HepG2 (cell line): ENCODE measurements around the gene SLCO4A1. TPM values are rescaled to one million over a fixed set of nuclear protein-coding genes. Genes with fewer than 3 reads are reported as not detected.

Experiments
- CREM ChIP-seq, 2 experiments: sonication (generic) in 1 of 2; formaldehyde crosslinking in 1 of 2; IDR thresholded peaks; 2 replicates each; pipeline versions ENCODE4 v1.4.0 to v1.6.1; 2016 to 2020; ENCODE audit warnings: antibody characterized with exemption in 1 of 2, mild to moderate bottlenecking in 1 of 2, missing genetic modification reagents in 1 of 2
- DR1 ChIP-seq: sonication (generic); formaldehyde crosslinking; IDR thresholded peaks from 2 replicates; pipeline ENCODE4 v1.8.0; 2021; ENCODE audit warnings: mild to moderate bottlenecking, missing genetic modification reagents, inconsistent platforms
- HDAC1 ChIP-seq: sonication (generic); formaldehyde crosslinking; IDR thresholded peaks from 2 replicates; pipeline ENCODE4 v1.5.1; 2020; ENCODE audit warnings: mild to moderate bottlenecking, missing genetic modification reagents
- MAFK ChIP-seq, 2 experiments: IDR thresholded peaks in 1 of 2; conservative IDR thresholded peaks in 1 of 2; 2 replicates each; pipeline ENCODE4 v1.6.1; 2011; ENCODE audit warnings: improper control_type of control experiment in 2 of 2, low read length in 2 of 2
- MYC ChIP-seq: sonication (generic); formaldehyde crosslinking; IDR thresholded peaks from 2 replicates; pipeline ENCODE4 v1.9.0; 2021; ENCODE audit warnings: missing genetic modification reagents, borderline replicate concordance
- NR3C1 ChIP-seq: sonication (generic); formaldehyde crosslinking; IDR thresholded peaks from 2 replicates; pipeline ENCODE4 v1.4.0; 2020; ENCODE audit warnings: missing genetic modification reagents
- RXRA ChIP-seq: sonication (generic); formaldehyde crosslinking; IDR thresholded peaks from 2 replicates; pipeline ENCODE4 v1.5.1; 2020; ENCODE audit warnings: missing genetic modification reagents
- SAP130 ChIP-seq: IDR thresholded peaks from 2 replicates; pipeline ENCODE4 v1.6.1; 2016; ENCODE audit warnings: low read depth
- TCF7 ChIP-seq: sonication (generic); IDR thresholded peaks from 2 replicates; pipeline ENCODE4 v1.6.1; 2016; ENCODE audit warnings: antibody characterized with exemption, low read depth
- TEAD3 ChIP-seq: optimal IDR thresholded peaks from 2 replicates; pipeline ENCODE3; 2016; ENCODE audit warnings: borderline replicate concordance
- ZNF10 ChIP-seq: sonication (generic); formaldehyde crosslinking; IDR thresholded peaks from 2 replicates; pipeline ENCODE4 v1.4.0; 2020; ENCODE audit warnings: mild to moderate bottlenecking, low read depth, missing genetic modification reagents, borderline replicate concordance
- ZNF251 ChIP-seq: sonication (generic); formaldehyde crosslinking; IDR thresholded peaks from 2 replicates; pipeline ENCODE4 v1.9.0; 2021; ENCODE audit warnings: mild to moderate bottlenecking, missing genetic modification reagents
- polyA plus RNA-seq, 8 experiments: library from polyadenylated mRNA; depleted of rRNA in 3 of 8; stranded (reverse) in 7 of 8; unstranded in 1 of 8; fragments of >200 nt; fragmentation: Illumina TruSeq in 4 of 8; extraction: Trizol in 4 of 8; gene quantifications; 2 replicates each; pipeline versions ENCODE4 v1.2.1 to v1.2.3, GENCODE V29; 2011 to 2016; ENCODE audit warnings: low read depth in 4 of 8, missing spikeins in 1 of 8, mixed read lengths in 1 of 8; ENCODE audit not compliant: insufficient read depth in 1 of 8
- total RNA-seq, 5 experiments: library from RNA; depleted of rRNA; stranded (reverse); fragments of >200 nt; fragmentation: Illumina TruSeq; extraction: Trizol; gene quantifications; 2 replicates each; pipeline ENCODE4 v1.2.3, GENCODE V29; 2016; ENCODE audit warnings: low read depth in 1 of 5
- TF ChIP-seq, protein P1 (sequence below): sonication (generic); formaldehyde crosslinking; conservative IDR thresholded peaks from 2 replicates; pipeline ENCODE4 v1.4.0; 2020; ENCODE audit warnings: missing genetic modification reagents
- TF ChIP-seq, protein P2 (sequence below): sonication (generic); formaldehyde crosslinking; IDR thresholded peaks from 2 replicates; pipeline ENCODE4 v1.4.0; 2020; ENCODE audit warnings: missing genetic modification reagents, low read depth, mild to moderate bottlenecking, borderline replicate concordance
- TF ChIP-seq, protein P3 (sequence below): IDR thresholded peaks from 2 replicates; pipeline ENCODE4 v1.6.1; 2016; ENCODE audit warnings: missing compliant biosample characterization, missing genetic modification reagents, borderline replicate concordance
- TF ChIP-seq, protein P4 (sequence below): sonication (generic); formaldehyde crosslinking; IDR thresholded peaks from 2 replicates; pipeline ENCODE4 v1.4.0; 2020; ENCODE audit warnings: mild to moderate bottlenecking, missing genetic modification reagents
- TF ChIP-seq, protein P5 (sequence below), 2 experiments: sonication (generic) in 1 of 2; formaldehyde crosslinking in 1 of 2; IDR thresholded peaks; 2 replicates each; pipeline versions ENCODE4 v1.5.1 to v1.6.1; 2011 to 2020; ENCODE audit warnings: borderline replicate concordance in 1 of 2, low read depth in 1 of 2, low read length in 1 of 2, mild to moderate bottlenecking in 1 of 2, missing genetic modification reagents in 1 of 2, moderate library complexity in 1 of 2
- TF ChIP-seq, protein P6 (sequence below): sonication (generic); formaldehyde crosslinking; IDR thresholded peaks from 2 replicates; pipeline ENCODE4 v1.4.0; 2020; ENCODE audit warnings: mild to moderate bottlenecking, low read depth, missing genetic modification reagents

SLCO4A1 gene
- total and polyA plus RNA-seq, 2 of the 13 experiments (the other 11 are each of a cell fraction or from before 2014, with no cell fraction given), result 55.5 to 112 TPM

DNA sequence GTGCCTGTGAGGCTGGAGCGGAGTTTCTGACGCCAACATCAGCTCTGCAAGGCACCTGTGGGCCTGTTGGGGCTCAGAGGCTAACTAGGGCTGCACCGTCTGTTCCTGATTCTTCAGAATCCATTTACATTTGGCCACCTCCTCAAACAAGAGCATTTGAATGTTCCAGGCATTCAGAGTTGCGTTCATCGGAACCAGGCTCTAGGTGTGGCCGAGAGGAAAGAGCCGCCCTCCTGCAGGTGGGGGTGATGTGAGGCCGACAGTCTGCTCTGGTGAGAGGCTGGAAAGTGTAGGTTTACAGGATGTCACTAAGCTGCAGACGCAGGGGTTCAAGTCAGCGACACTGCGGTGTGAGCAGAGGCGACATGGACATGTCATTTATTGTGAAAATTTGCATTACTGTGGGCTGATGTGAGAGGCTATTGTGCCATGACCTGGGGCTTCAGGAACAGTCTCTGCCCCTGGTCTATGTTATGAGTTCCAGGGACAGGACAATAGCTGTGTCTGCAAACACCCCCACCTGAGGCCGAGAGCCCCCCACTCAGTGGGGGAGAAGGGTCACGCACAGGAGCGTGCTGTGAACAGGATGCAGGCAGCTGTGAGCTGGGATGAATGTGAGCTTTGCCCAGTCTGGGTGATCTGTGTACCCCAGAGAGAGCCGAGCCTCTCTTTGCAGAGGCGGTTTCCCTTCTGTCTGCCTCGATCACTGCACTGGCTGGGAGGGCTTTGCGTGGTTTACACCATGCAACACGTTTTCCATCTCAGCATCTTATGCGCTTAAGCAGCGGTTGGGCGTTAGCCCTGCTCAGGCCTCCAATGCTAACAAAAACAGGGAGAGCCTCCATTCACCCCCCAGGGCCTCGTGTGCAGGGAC, 21.1 kb downstream of the SLCO4A1 start (continued):
- TF ChIP-seq NR3C1 (CRISPR knock-in tag) (no peak), DR1 (CRISPR knock-in tag) (no peak), MYC (CRISPR knock-in tag) (0 out of 2 replicates have a peak, but pooled peaks have one; percentile 7), ZNF251 (CRISPR knock-in tag) (0 out of 2 replicates have a peak, but pooled peaks have one; percentile 41), CREM (IDR thresholded peaks at IDR 0.05) (no peak), CREM (CRISPR knock-in tag; IDR thresholded peaks at IDR 0.05) (no peak), TEAD3 (CRISPR knock-in tag) (no peak), HDAC1 (CRISPR knock-in tag) (0 out of 2 replicates have a peak, but pooled peaks have one; percentile 40), TCF7 (no peak), MAFK (conservative IDR thresholded peaks at IDR 0.05 in 1 of 2, IDR thresholded peaks at IDR 0.05 in 1 of 2; ENCODE audit: low read length in 2 of 2) (no peak), RXRA (CRISPR knock-in tag) (0 out of 2 replicates have a peak, but pooled peaks have one; percentile 16), ZNF10 (CRISPR knock-in tag) (no peak), SAP130 (peak; percentile 15; the same call in 1 of the 2 replicates)
- TF ChIP-seq, protein P1, sequence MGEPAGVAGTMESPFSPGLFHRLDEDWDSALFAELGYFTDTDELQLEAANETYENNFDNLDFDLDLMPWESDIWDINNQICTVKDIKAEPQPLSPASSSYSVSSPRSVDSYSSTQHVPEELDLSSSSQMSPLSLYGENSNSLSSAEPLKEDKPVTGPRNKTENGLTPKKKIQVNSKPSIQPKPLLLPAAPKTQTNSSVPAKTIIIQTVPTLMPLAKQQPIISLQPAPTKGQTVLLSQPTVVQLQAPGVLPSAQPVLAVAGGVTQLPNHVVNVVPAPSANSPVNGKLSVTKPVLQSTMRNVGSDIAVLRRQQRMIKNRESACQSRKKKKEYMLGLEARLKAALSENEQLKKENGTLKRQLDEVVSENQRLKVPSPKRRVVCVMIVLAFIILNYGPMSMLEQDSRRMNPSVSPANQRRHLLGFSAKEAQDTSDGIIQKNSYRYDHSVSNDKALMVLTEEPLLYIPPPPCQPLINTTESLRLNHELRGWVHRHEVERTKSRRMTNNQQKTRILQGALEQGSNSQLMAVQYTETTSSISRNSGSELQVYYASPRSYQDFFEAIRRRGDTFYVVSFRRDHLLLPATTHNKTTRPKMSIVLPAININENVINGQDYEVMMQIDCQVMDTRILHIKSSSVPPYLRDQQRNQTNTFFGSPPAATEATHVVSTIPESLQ, result no peak
- TF ChIP-seq, protein P2, sequence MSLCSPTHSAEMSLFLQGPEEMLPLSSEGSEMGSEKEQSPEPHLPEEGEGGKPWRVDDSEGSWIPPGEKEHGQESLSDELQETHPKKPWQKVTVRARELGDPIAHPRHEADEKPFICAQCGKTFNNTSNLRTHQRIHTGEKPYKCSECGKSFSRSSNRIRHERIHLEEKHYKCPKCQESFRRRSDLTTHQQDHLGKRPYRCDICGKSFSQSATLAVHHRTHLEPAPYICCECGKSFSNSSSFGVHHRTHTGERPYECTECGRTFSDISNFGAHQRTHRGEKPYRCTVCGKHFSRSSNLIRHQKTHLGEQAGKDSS (CRISPR knock-in tag), result peak; percentile 84; the same call in 1 of the 2 replicates
- TF ChIP-seq, protein P3, sequence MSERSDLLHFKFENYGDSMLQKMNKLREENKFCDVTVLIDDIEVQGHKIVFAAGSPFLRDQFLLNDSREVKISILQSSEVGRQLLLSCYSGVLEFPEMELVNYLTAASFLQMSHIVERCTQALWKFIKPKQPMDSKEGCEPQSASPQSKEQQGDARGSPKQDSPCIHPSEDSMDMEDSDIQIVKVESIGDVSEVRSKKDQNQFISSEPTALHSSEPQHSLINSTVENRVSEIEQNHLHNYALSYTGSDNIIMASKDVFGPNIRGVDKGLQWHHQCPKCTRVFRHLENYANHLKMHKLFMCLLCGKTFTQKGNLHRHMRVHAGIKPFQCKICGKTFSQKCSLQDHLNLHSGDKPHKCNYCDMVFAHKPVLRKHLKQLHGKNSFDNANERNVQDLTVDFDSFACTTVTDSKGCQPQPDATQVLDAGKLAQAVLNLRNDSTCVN, result no peak
- TF ChIP-seq, protein P4, sequence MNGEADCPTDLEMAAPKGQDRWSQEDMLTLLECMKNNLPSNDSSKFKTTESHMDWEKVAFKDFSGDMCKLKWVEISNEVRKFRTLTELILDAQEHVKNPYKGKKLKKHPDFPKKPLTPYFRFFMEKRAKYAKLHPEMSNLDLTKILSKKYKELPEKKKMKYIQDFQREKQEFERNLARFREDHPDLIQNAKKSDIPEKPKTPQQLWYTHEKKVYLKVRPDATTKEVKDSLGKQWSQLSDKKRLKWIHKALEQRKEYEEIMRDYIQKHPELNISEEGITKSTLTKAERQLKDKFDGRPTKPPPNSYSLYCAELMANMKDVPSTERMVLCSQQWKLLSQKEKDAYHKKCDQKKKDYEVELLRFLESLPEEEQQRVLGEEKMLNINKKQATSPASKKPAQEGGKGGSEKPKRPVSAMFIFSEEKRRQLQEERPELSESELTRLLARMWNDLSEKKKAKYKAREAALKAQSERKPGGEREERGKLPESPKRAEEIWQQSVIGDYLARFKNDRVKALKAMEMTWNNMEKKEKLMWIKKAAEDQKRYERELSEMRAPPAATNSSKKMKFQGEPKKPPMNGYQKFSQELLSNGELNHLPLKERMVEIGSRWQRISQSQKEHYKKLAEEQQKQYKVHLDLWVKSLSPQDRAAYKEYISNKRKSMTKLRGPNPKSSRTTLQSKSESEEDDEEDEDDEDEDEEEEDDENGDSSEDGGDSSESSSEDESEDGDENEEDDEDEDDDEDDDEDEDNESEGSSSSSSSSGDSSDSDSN (CRISPR knock-in tag), result peak; percentile 25; the same call in 1 of the 2 replicates
- TF ChIP-seq, protein P5, sequence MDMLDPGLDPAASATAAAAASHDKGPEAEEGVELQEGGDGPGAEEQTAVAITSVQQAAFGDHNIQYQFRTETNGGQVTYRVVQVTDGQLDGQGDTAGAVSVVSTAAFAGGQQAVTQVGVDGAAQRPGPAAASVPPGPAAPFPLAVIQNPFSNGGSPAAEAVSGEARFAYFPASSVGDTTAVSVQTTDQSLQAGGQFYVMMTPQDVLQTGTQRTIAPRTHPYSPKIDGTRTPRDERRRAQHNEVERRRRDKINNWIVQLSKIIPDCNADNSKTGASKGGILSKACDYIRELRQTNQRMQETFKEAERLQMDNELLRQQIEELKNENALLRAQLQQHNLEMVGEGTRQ (IDR thresholded peaks at IDR 0.05; ENCODE audit: low read depth, low read length), result no peak
- TF ChIP-seq, protein P5 (CRISPR knock-in tag; IDR thresholded peaks at IDR 0.05; ENCODE audit: borderline replicate concordance), result no peak
- TF ChIP-seq, protein P6, sequence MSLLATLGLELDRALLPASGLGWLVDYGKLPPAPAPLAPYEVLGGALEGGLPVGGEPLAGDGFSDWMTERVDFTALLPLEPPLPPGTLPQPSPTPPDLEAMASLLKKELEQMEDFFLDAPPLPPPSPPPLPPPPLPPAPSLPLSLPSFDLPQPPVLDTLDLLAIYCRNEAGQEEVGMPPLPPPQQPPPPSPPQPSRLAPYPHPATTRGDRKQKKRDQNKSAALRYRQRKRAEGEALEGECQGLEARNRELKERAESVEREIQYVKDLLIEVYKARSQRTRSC (CRISPR knock-in tag), result no peak
